ENCODE data around the gene NDUFA3. TPM values are rescaled to one million over a fixed set of nuclear protein-coding genes. Genes with fewer than 3 reads are reported as not detected.

The NDUFA3 gene
- polyA plus RNA-seq, 2 of the 4 experiments (the other 2 are of a cell fraction): 43.5 to 190 TPM

Other genes with a start within 250 kb of the NDUFA3 start
- 37.7 and 56.1 TPM in 2 replicates for gene MYADM, start 235.0 kb upstream of the NDUFA3 start, polyA plus RNA-seq (2011; rRNA removed)
- 90.4 to 103 TPM (median 90.7 TPM) in 3 replicates for gene MYADM, start 235.0 kb upstream of the NDUFA3 start, polyA plus RNA-seq (2017; fragmentation: RNase III; extraction: RNeasy Plus Mini Kit Qiagen cat#74134 plus additional on column Dnase treatment)
- gene PRKCG, start 220.7 kb upstream of the NDUFA3 start, polyA plus RNA-seq (2011; rRNA removed): 0.61 and 0.79 TPM in 2 replicates
- 0.81 to 0.96 TPM (median 0.81 TPM) in 3 replicates for gene PRKCG, start 220.7 kb upstream of the NDUFA3 start, polyA plus RNA-seq (2017; fragmentation: RNase III; extraction: RNeasy Plus Mini Kit Qiagen cat#74134 plus additional on column Dnase treatment)
- gene CACNG7, start 193.6 kb upstream of the NDUFA3 start, polyA plus RNA-seq (2011; rRNA removed): 11.5 and 12.8 TPM in 2 replicates
- 6.3 to 7.6 TPM (median 6.8 TPM) in 3 replicates for gene CACNG7, start 193.6 kb upstream of the NDUFA3 start, polyA plus RNA-seq (2017; fragmentation: RNase III; extraction: RNeasy Plus Mini Kit Qiagen cat#74134 plus additional on column Dnase treatment)
- 1.1 and 1.5 TPM in 2 replicates for gene CACNG8, start 139.9 kb upstream of the NDUFA3 start, polyA plus RNA-seq (2011; rRNA removed)
- gene CACNG8, start 139.9 kb upstream of the NDUFA3 start, polyA plus RNA-seq (2017; fragmentation: RNase III; extraction: RNeasy Plus Mini Kit Qiagen cat#74134 plus additional on column Dnase treatment): 4.6 to 6.9 TPM (median 5.8 TPM) in 3 replicates
- 15.6 and 16.2 TPM in 2 replicates for gene CACNG6, start 111.2 kb upstream of the NDUFA3 start, polyA plus RNA-seq (2011; rRNA removed)
- 4.4 to 8.2 TPM (median 7.3 TPM) in 3 replicates for gene CACNG6, start 111.2 kb upstream of the NDUFA3 start, polyA plus RNA-seq (2017; fragmentation: RNase III; extraction: RNeasy Plus Mini Kit Qiagen cat#74134 plus additional on column Dnase treatment)
- 0.25 and 0.28 TPM in 2 replicates for gene VSTM1, start 39.0 kb upstream of the NDUFA3 start, polyA plus RNA-seq (2011; rRNA removed)
- 0.50 to 0.94 TPM (median 0.53 TPM) in 3 replicates for gene VSTM1, start 39.0 kb upstream of the NDUFA3 start, polyA plus RNA-seq (2017; fragmentation: RNase III; extraction: RNeasy Plus Mini Kit Qiagen cat#74134 plus additional on column Dnase treatment)
- gene TARM1, start 21.5 kb upstream of the NDUFA3 start, polyA plus RNA-seq (2011; rRNA removed): not detected in 2 replicates
- gene TARM1, start 21.5 kb upstream of the NDUFA3 start, polyA plus RNA-seq (2017; fragmentation: RNase III; extraction: RNeasy Plus Mini Kit Qiagen cat#74134 plus additional on column Dnase treatment): not detected in 3 replicates
- 0.26 and 0.33 TPM in 2 replicates for gene OSCAR, start 2.1 kb upstream of the NDUFA3 start, polyA plus RNA-seq (2011; rRNA removed)
- 0.28 to 0.63 TPM (median 0.31 TPM) in 3 replicates for gene OSCAR, start 2.1 kb upstream of the NDUFA3 start, polyA plus RNA-seq (2017; fragmentation: RNase III; extraction: RNeasy Plus Mini Kit Qiagen cat#74134 plus additional on column Dnase treatment)
- gene TFPT, start 12.8 kb downstream of the NDUFA3 start, polyA plus RNA-seq (2011; rRNA removed): 10.8 and 16.1 TPM in 2 replicates
- gene TFPT, start 12.8 kb downstream of the NDUFA3 start, polyA plus RNA-seq (2017; fragmentation: RNase III; extraction: RNeasy Plus Mini Kit Qiagen cat#74134 plus additional on column Dnase treatment): 26.1 to 29.2 TPM (median 26.6 TPM) in 3 replicates
- 66.9 and 69.8 TPM in 2 replicates for gene PRPF31, start 12.9 kb downstream of the NDUFA3 start, polyA plus RNA-seq (2011; rRNA removed)
- gene PRPF31, start 12.9 kb downstream of the NDUFA3 start, polyA plus RNA-seq (2017; fragmentation: RNase III; extraction: RNeasy Plus Mini Kit Qiagen cat#74134 plus additional on column Dnase treatment): 164 to 169 TPM (median 164 TPM) in 3 replicates
- 24.9 and 28.3 TPM in 2 replicates for gene CNOT3, start 34.9 kb downstream of the NDUFA3 start, polyA plus RNA-seq (2011; rRNA removed)
- gene CNOT3, start 34.9 kb downstream of the NDUFA3 start, polyA plus RNA-seq (2017; fragmentation: RNase III; extraction: RNeasy Plus Mini Kit Qiagen cat#74134 plus additional on column Dnase treatment): 59.2 to 62.6 TPM (median 62.4 TPM) in 3 replicates
- gene LENG1, start 56.9 kb downstream of the NDUFA3 start, polyA plus RNA-seq (2011; rRNA removed): 6.8 and 13.3 TPM in 2 replicates
- 11.1 to 13.9 TPM (median 13.8 TPM) in 3 replicates for gene LENG1, start 56.9 kb downstream of the NDUFA3 start, polyA plus RNA-seq (2017; fragmentation: RNase III; extraction: RNeasy Plus Mini Kit Qiagen cat#74134 plus additional on column Dnase treatment)
- 0.61 and 0.84 TPM in 2 replicates for gene TMC4, start 70.3 kb downstream of the NDUFA3 start, polyA plus RNA-seq (2011; rRNA removed)
- gene TMC4, start 70.3 kb downstream of the NDUFA3 start, polyA plus RNA-seq (2017; fragmentation: RNase III; extraction: RNeasy Plus Mini Kit Qiagen cat#74134 plus additional on column Dnase treatment): 0.85 to 1.5 TPM (median 1.2 TPM) in 3 replicates
- gene MBOAT7, start 86.7 kb downstream of the NDUFA3 start, polyA plus RNA-seq (2011; rRNA removed): 42.1 and 52.4 TPM in 2 replicates
- gene MBOAT7, start 86.7 kb downstream of the NDUFA3 start, polyA plus RNA-seq (2017; fragmentation: RNase III; extraction: RNeasy Plus Mini Kit Qiagen cat#74134 plus additional on column Dnase treatment): 129 to 142 TPM (median 133 TPM) in 3 replicates
- gene TSEN34, start 88.5 kb downstream of the NDUFA3 start, polyA plus RNA-seq (2011; rRNA removed): 53.4 and 61.1 TPM in 2 replicates
- 79.0 to 90.9 TPM (median 87.7 TPM) in 3 replicates for gene TSEN34, start 88.5 kb downstream of the NDUFA3 start, polyA plus RNA-seq (2017; fragmentation: RNase III; extraction: RNeasy Plus Mini Kit Qiagen cat#74134 plus additional on column Dnase treatment)
- 1,440 and 1,504 TPM in 2 replicates for gene RPS9, start 98.0 kb downstream of the NDUFA3 start, polyA plus RNA-seq (2011; rRNA removed)
- gene RPS9, start 98.0 kb downstream of the NDUFA3 start, polyA plus RNA-seq (2017; fragmentation: RNase III; extraction: RNeasy Plus Mini Kit Qiagen cat#74134 plus additional on column Dnase treatment): 1,990 to 2,154 TPM (median 2,057 TPM) in 3 replicates
- not detected in 2 replicates for gene LILRB3, start 120.2 kb downstream of the NDUFA3 start, polyA plus RNA-seq (2011; rRNA removed)
- not detected in 3 replicates for gene LILRB3, start 120.2 kb downstream of the NDUFA3 start, polyA plus RNA-seq (2017; fragmentation: RNase III; extraction: RNeasy Plus Mini Kit Qiagen cat#74134 plus additional on column Dnase treatment)
- gene LILRA6, start 139.9 kb downstream of the NDUFA3 start, polyA plus RNA-seq (2011; rRNA removed): not detected in 2 replicates
- not detected in 3 replicates for gene LILRA6, start 139.9 kb downstream of the NDUFA3 start, polyA plus RNA-seq (2017; fragmentation: RNase III; extraction: RNeasy Plus Mini Kit Qiagen cat#74134 plus additional on column Dnase treatment)
- gene LILRB5, start 154.4 kb downstream of the NDUFA3 start, polyA plus RNA-seq (2011; rRNA removed): not detected in 2 replicates
- gene LILRB5, start 154.4 kb downstream of the NDUFA3 start, polyA plus RNA-seq (2017; fragmentation: RNase III; extraction: RNeasy Plus Mini Kit Qiagen cat#74134 plus additional on column Dnase treatment): not detected in 3 replicates
- gene LILRB2, start 178.3 kb downstream of the NDUFA3 start, polyA plus RNA-seq (2011; rRNA removed): not detected in 2 replicates
- not detected in 3 replicates for gene LILRB2, start 178.3 kb downstream of the NDUFA3 start, polyA plus RNA-seq (2017; fragmentation: RNase III; extraction: RNeasy Plus Mini Kit Qiagen cat#74134 plus additional on column Dnase treatment)
- not detected in 2 replicates for gene LILRA5, start 210.3 kb downstream of the NDUFA3 start, polyA plus RNA-seq (2011; rRNA removed)
- gene LILRA5, start 210.3 kb downstream of the NDUFA3 start, polyA plus RNA-seq (2017; fragmentation: RNase III; extraction: RNeasy Plus Mini Kit Qiagen cat#74134 plus additional on column Dnase treatment): not detected in 3 replicates
- not detected in 2 replicates for gene LILRA4, start 236.3 kb downstream of the NDUFA3 start, polyA plus RNA-seq (2011; rRNA removed)
- not detected in 3 replicates for gene LILRA4, start 236.3 kb downstream of the NDUFA3 start, polyA plus RNA-seq (2017; fragmentation: RNase III; extraction: RNeasy Plus Mini Kit Qiagen cat#74134 plus additional on column Dnase treatment)